Measurements from ENCODE around the gene PRRC2B.
"Not testable (repeated sequence)": the region's sequence is repeated elsewhere in the genome, so short reads cannot be mapped to it uniquely, and the experiment has no call there.

PRRC2B gene

GRCh38 chr9:131546336-131547084 lies 152.6 kb downstream of the PRRC2B start:
- FAIRE-seq = no peak

- not testable (repeated sequence) for FAIRE-seq
These were observed 155.3 kb downstream of the PRRC2B start for GRCh38 chr9:131549186-131549585.
